CD4-positive, alpha-beta T cell treated with Interleukin-6 for 4 hours (primary cell): ENCODE data around the gene ROGDI.

Source experiments
- DNase-seq: peaks from one replicate; pipeline ENCODE4 v3.0.0-alpha.2; 2020; ENCODE audit warnings: mixed read lengths

The ROGDI gene

GRCh38 chr16:4813251-4814003 is 11.0 kb upstream of the ROGDI start:
- DNase-seq, result no peak

GRCh38 chr16:4811773-4812172 is 9.3 kb upstream of the ROGDI start:
- DNase-seq, result no peak

GRCh38 chr16:4811242-4811641 is 8.8 kb upstream of the ROGDI start:
- DNase-seq, result no peak

GRCh38 chr16:4806280-4806679 is 3.8 kb upstream of the ROGDI start:
- no peak for DNase-seq

- DNase-seq, result no peak
Measured at GRCh38 chr16:4805231-4805630, 2.8 kb upstream of the ROGDI start.

GRCh38 chr16:4803898-4804762 is 1.7 kb upstream of the ROGDI start:
- DNase-seq, result no peak

GRCh38 chr16:4803401-4803844 is 990 bp upstream of the ROGDI start:
- no peak for DNase-seq

GRCh38 chr16:4802659-4803287 is 340 bp upstream of the ROGDI start:
- peak; percentile 93 for DNase-seq

- DNase-seq, result no peak
Measured at GRCh38 chr16:4801051-4801961, 1.1 kb downstream of the ROGDI start.

GRCh38 chr16:4800290-4801041 is 2.0 kb downstream of the ROGDI start:
- no peak for DNase-seq

- DNase-seq, result no peak
Measured at GRCh38 chr16:4799171-4799855, 3.1 kb downstream of the ROGDI start.

- no peak for DNase-seq
Measured at GRCh38 chr16:4798456-4798855, 4.0 kb downstream of the ROGDI start.

GRCh38 chr16:4797805-4798252 is 4.6 kb downstream of the ROGDI start:
- no peak for DNase-seq

- no peak for DNase-seq
Measured at GRCh38 chr16:4796982-4797804, 5.2 kb downstream of the ROGDI start.

GRCh38 chr16:4795828-4796572 is 6.4 kb downstream of the ROGDI start:
- DNase-seq, result no peak

- DNase-seq, result no peak
Measured at GRCh38 chr16:4795181-4795827, 7.1 kb downstream of the ROGDI start, which contains the start of gene SMIM22. Gene SMIM22 (plus strand): TSS chr16:4795369. CDS start chr16:4795735, 366 bp downstream.

- DNase-seq, result no peak
Measured at GRCh38 chr16:4792951-4793513, 9.4 kb downstream of the ROGDI start.

- DNase-seq, result no peak
Measured at GRCh38 chr16:4790871-4791270, 11.6 kb downstream of the ROGDI start.
